WI38 (cell line): ENCODE results near the gene NEK10.

ENCODE experiments used
- H3K4me3 ChIP-seq: 2 replicates; pipeline ENCODE4 v1.5.1; 2011; ENCODE audit warnings: low read depth, mild to moderate bottlenecking, control low read depth, low read length
- CTCF ChIP-seq: IDR thresholded peaks from 2 replicates; pipeline ENCODE4 v1.5.1; 2012; ENCODE audit warnings: low read depth, mild to moderate bottlenecking, control low read depth, low read length

The NEK10 gene

GRCh38 chr3:27213450-27213849 is 155.7 kb downstream of the NEK10 start:
- TF ChIP-seq CTCF, result no peak
- H3K4me3 ChIP-seq, result no peak overlapping the region

GRCh38 chr3:27209617-27210264 is 159.4 kb downstream of the NEK10 start:
- TF ChIP-seq CTCF, result no peak
- H3K4me3 ChIP-seq, result no peak overlapping the region

- TF ChIP-seq CTCF, result no peak
- H3K4me3 ChIP-seq, result no peak overlapping the region
These were observed 160.1 kb downstream of the NEK10 start for GRCh38 chr3:27208961-27209616.

GRCh38 chr3:27202959-27203358 is 166.2 kb downstream of the NEK10 start:
- TF ChIP-seq CTCF, result no peak
- no peak overlapping the region for H3K4me3 ChIP-seq

- TF ChIP-seq CTCF, result no peak
- no peak overlapping the region for H3K4me3 ChIP-seq
These were observed 167.7 kb downstream of the NEK10 start for GRCh38 chr3:27201492-27201891.

- H3K4me3 ChIP-seq, result no peak overlapping the region
- TF ChIP-seq CTCF, result no peak
These were observed 168.3 kb downstream of the NEK10 start for GRCh38 chr3:27200721-27201489.
